ENCODE data around the gene PKN2. TPM values are rescaled to one million over a fixed set of nuclear protein-coding genes. Genes with fewer than 3 reads are reported as not detected.

Gene PKN2
- total RNA-seq, 1 experiment from 2014 or later = 32.6 TPM

- H3K9me3 Mint-ChIP-seq = no peaks in the 10 kb centered on the region
- TF ChIP-seq, protein P1, sequence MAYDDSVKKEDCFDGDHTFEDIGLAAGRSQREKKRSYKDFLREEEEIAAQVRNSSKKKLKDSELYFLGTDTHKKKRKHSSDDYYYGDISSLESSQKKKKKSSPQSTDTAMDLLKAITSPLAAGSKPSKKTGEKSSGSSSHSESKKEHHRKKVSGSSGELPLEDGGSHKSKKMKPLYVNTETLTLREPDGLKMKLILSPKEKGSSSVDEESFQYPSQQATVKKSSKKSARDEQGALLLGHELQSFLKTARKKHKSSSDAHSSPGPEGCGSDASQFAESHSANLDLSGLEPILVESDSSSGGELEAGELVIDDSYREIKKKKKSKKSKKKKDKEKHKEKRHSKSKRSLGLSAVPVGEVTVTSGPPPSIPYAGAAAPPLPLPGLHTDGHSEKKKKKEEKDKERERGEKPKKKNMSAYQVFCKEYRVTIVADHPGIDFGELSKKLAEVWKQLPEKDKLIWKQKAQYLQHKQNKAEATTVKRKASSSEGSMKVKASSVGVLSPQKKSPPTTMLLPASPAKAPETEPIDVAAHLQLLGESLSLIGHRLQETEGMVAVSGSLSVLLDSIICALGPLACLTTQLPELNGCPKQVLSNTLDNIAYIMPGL (CRISPR knock-in tag; IDR thresholded peaks at IDR 0.05) = no peak
- no peak for TF ChIP-seq CREB1 (CRISPR knock-in tag; IDR thresholded peaks at IDR 0.05)
- TF ChIP-seq HMGA2 (CRISPR knock-in tag; IDR thresholded peaks at IDR 0.05) = no peak
- TF ChIP-seq TCF7 (CRISPR knock-in tag; IDR thresholded peaks at IDR 0.05; ENCODE audit: low read depth) = no peak
- TF ChIP-seq, protein P2, sequence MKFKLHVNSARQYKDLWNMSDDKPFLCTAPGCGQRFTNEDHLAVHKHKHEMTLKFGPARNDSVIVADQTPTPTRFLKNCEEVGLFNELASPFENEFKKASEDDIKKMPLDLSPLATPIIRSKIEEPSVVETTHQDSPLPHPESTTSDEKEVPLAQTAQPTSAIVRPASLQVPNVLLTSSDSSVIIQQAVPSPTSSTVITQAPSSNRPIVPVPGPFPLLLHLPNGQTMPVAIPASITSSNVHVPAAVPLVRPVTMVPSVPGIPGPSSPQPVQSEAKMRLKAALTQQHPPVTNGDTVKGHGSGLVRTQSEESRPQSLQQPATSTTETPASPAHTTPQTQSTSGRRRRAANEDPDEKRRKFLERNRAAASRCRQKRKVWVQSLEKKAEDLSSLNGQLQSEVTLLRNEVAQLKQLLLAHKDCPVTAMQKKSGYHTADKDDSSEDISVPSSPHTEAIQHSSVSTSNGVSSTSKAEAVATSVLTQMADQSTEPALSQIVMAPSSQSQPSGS (CRISPR knock-in tag; IDR thresholded peaks at IDR 0.05; ENCODE audit: borderline replicate concordance, low read depth) = no peak
- TF ChIP-seq ZNF423 (CRISPR knock-in tag; IDR thresholded peaks at IDR 0.05) = no peak
- no peak for TF ChIP-seq EMX1 (CRISPR knock-in tag; IDR thresholded peaks at IDR 0.05)
- no peak for TF ChIP-seq ERG (CRISPR knock-in tag; IDR thresholded peaks at IDR 0.05)
- TF ChIP-seq GTF2I (CRISPR knock-in tag; conservative IDR thresholded peaks at IDR 0.05) = no peak
- no peak for TF ChIP-seq PRRX2 (CRISPR knock-in tag; IDR thresholded peaks at IDR 0.05)
- TF ChIP-seq, protein P3, sequence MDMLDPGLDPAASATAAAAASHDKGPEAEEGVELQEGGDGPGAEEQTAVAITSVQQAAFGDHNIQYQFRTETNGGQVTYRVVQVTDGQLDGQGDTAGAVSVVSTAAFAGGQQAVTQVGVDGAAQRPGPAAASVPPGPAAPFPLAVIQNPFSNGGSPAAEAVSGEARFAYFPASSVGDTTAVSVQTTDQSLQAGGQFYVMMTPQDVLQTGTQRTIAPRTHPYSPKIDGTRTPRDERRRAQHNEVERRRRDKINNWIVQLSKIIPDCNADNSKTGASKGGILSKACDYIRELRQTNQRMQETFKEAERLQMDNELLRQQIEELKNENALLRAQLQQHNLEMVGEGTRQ (CRISPR knock-in tag; IDR thresholded peaks at IDR 0.05) = no peak
- no peak for TF ChIP-seq ZNF396 (CRISPR knock-in tag; IDR thresholded peaks at IDR 0.05; ENCODE audit: borderline replicate concordance)
- no peak for TF ChIP-seq ATF1 (CRISPR knock-in tag; IDR thresholded peaks at IDR 0.05)
- TF ChIP-seq, protein P4, sequence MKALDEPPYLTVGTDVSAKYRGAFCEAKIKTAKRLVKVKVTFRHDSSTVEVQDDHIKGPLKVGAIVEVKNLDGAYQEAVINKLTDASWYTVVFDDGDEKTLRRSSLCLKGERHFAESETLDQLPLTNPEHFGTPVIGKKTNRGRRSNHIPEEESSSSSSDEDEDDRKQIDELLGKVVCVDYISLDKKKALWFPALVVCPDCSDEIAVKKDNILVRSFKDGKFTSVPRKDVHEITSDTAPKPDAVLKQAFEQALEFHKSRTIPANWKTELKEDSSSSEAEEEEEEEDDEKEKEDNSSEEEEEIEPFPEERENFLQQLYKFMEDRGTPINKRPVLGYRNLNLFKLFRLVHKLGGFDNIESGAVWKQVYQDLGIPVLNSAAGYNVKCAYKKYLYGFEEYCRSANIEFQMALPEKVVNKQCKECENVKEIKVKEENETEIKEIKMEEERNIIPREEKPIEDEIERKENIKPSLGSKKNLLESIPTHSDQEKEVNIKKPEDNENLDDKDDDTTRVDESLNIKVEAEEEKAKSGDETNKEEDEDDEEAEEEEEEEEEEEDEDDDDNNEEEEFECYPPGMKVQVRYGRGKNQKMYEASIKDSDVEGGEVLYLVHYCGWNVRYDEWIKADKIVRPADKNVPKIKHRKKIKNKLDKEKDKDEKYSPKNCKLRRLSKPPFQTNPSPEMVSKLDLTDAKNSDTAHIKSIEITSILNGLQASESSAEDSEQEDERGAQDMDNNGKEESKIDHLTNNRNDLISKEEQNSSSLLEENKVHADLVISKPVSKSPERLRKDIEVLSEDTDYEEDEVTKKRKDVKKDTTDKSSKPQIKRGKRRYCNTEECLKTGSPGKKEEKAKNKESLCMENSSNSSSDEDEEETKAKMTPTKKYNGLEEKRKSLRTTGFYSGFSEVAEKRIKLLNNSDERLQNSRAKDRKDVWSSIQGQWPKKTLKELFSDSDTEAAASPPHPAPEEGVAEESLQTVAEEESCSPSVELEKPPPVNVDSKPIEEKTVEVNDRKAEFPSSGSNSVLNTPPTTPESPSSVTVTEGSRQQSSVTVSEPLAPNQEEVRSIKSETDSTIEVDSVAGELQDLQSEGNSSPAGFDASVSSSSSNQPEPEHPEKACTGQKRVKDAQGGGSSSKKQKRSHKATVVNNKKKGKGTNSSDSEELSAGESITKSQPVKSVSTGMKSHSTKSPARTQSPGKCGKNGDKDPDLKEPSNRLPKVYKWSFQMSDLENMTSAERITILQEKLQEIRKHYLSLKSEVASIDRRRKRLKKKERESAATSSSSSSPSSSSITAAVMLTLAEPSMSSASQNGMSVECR (CRISPR knock-in tag; IDR thresholded peaks at IDR 0.05; ENCODE audit: borderline replicate concordance) = no peak
- no peak for TF ChIP-seq JAZF1 (CRISPR knock-in tag; IDR thresholded peaks at IDR 0.05)
- no peak for TF ChIP-seq MXD4 (CRISPR knock-in tag; IDR thresholded peaks at IDR 0.05; ENCODE audit: borderline replicate concordance)
- TF ChIP-seq TP53 (CRISPR knock-in tag; IDR thresholded peaks at IDR 0.05) = no peak
- ATAC-seq = no peak
- H3K27me3 Mint-ChIP-seq (ENCODE audit: low read depth) = no peaks in the 10 kb centered on the region
- no peak overlapping the region for H3K27ac Mint-ChIP-seq
- no peaks in the 10 kb centered on the region; the same call in 1 of the 2 replicates for H3K36me3 Mint-ChIP-seq
- H3K4me3 Mint-ChIP-seq = no peak overlapping the region
- no peak for DNase-seq (ENCODE audit: low spot score)
- ChIA-PET POLR2A (no interaction called here), CTCF (no interaction called here)
- peaks cover 6% of the 10 kb centered on the region for H3K4me1 Mint-ChIP-seq
Observed at GRCh38 chr1:88744142-88744541, 60.1 kb downstream of the PKN2 start.

- CTCF ChIA-PET = no interaction called here
- POLR2A ChIA-PET = no interaction called here
- ATAC-seq = no peak
- Mint-ChIP-seq H3K4me3 (no peak overlapping the region), H3K4me1 (peaks cover 6% of the 10 kb centered on the region), H3K27me3 (ENCODE audit: low read depth) (no peaks in the 10 kb centered on the region), H3K27ac (0 out of 2 replicates have a peak overlapping the region, but pooled peaks have one; percentile 6), H3K36me3 (no peaks in the 10 kb centered on the region; the same call in 1 of the 2 replicates), H3K9me3 (no peaks in the 10 kb centered on the region)
- DNase-seq (ENCODE audit: low spot score) = no peak
- TF ChIP-seq, protein P5, sequence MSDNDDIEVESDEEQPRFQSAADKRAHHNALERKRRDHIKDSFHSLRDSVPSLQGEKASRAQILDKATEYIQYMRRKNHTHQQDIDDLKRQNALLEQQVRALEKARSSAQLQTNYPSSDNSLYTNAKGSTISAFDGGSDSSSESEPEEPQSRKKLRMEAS (CRISPR knock-in tag; IDR thresholded peaks at IDR 0.05) = no peak
- TF ChIP-seq ZNF396 (CRISPR knock-in tag; IDR thresholded peaks at IDR 0.05; ENCODE audit: borderline replicate concordance) (no peak), RELA (CRISPR knock-in tag; IDR thresholded peaks at IDR 0.05; ENCODE audit: borderline replicate concordance) (no peak), SOX15 (CRISPR knock-in tag; IDR thresholded peaks at IDR 0.05) (no peak), NFYB (CRISPR knock-in tag; conservative IDR thresholded peaks at IDR 0.05; ENCODE audit: low read depth) (no peak), OVOL2 (CRISPR knock-in tag; IDR thresholded peaks at IDR 0.05; ENCODE audit: borderline replicate concordance) (no peak), NFATC4 (CRISPR knock-in tag; IDR thresholded peaks at IDR 0.05) (no peak), KAT7 (CRISPR knock-in tag; IDR thresholded peaks at IDR 0.05; ENCODE audit: borderline replicate concordance) (no peak), TP53 (CRISPR knock-in tag; IDR thresholded peaks at IDR 0.05) (no peak), ZNF232 (CRISPR knock-in tag; IDR thresholded peaks at IDR 0.05) (no peak)
Observed at GRCh38 chr1:88746916-88747315, 62.8 kb downstream of the PKN2 start.

All from WTC11 (cell line).